Karpas-422 (cell line): ENCODE measurements around the gene ANO6. TPM values are rescaled to one million over a fixed set of nuclear protein-coding genes. Genes with fewer than 3 reads are reported as not detected.

ENCODE experiments used
- DNase-seq: peaks from one replicate; pipeline ENCODE4 v3.0.0-alpha.2; 2015
- H2AFZ ChIP-seq: fragments of 200-600 bp; sonication (generic); 2 replicates; pipeline ENCODE4 v1.6.1; 2014; ENCODE audit warnings: antibody characterized with exemption, low read length, mixed read lengths
- H3K27ac ChIP-seq: fragments of 200-600 bp; sonication (generic); 2 replicates; pipeline ENCODE4 v1.5.1; 2014; ENCODE audit warnings: mild to moderate bottlenecking, low read length, moderate library complexity
- H3K27me3 ChIP-seq: fragments of 200-600 bp; sonication (generic); 2 replicates; pipeline ENCODE4 v1.6.1; 2014; ENCODE audit warnings: low read length, mixed read lengths
- H3K36me3 ChIP-seq: fragments of 200-600 bp; sonication (generic); 2 replicates; pipeline ENCODE4 v1.6.1; 2014; ENCODE audit warnings: low read length, mixed read lengths; ENCODE audit not compliant: insufficient read depth
- H3K4me1 ChIP-seq: fragments of 200-600 bp; sonication (generic); 2 replicates; pipeline ENCODE4 v1.6.1; 2014; ENCODE audit warnings: mild to moderate bottlenecking, low read length, mixed read lengths
- H3K4me2 ChIP-seq: fragments of 200-600 bp; sonication (generic); 2 replicates; pipeline ENCODE4 v1.6.1; 2014; ENCODE audit warnings: low read length, low read depth, mild to moderate bottlenecking; ENCODE audit not compliant: poor library complexity, severe bottlenecking
- H3K4me3 ChIP-seq: fragments of 200-600 bp; sonication (generic); 2 replicates; pipeline ENCODE4 v1.5.1; 2014; ENCODE audit warnings: mild to moderate bottlenecking, antibody characterized with exemption, low read length, mixed read lengths
- H3K79me2 ChIP-seq: fragments of 200-600 bp; sonication (generic); 2 replicates; pipeline ENCODE4 v1.6.1; 2014; ENCODE audit warnings: mild to moderate bottlenecking, low read length, mixed read lengths
- H3K9ac ChIP-seq: fragments of 200-600 bp; sonication (generic); 2 replicates; pipeline ENCODE4 v1.6.0; 2014; ENCODE audit warnings: low read length
- H3K9me2 ChIP-seq: fragments of 200-600 bp; sonication (generic), shearing (Covaris generic); replicated peaks from 2 replicates; pipeline ENCODE4 v1.6.0; 2014; ENCODE audit warnings: mild to moderate bottlenecking, low read length, moderate library complexity; ENCODE audit not compliant: insufficient read depth
- H3K9me3 ChIP-seq: fragments of 300-700, 200-600 bp; sonication (generic); 2 replicates; pipeline ENCODE4 v1.6.1; 2014; ENCODE audit warnings: low read length, mixed read lengths
- H4K20me1 ChIP-seq: fragments of 200-600 bp; sonication (generic); 2 replicates; pipeline ENCODE4 v1.6.1; 2014; ENCODE audit warnings: mild to moderate bottlenecking, antibody characterized with exemption, low read length, low read depth; ENCODE audit not compliant: insufficient read depth
- total RNA-seq: library from RNA; depleted of rRNA; stranded (reverse); fragments of >200 nt; shearing (Covaris generic); gene quantifications from 2 replicates; pipeline ENCODE4 v1.2.3, GENCODE V29; 2014; ENCODE audit warnings: low replicate concordance

The ANO6 gene
- total RNA-seq, 1 experiment from 2014 or later = 1.1 TPM

DNA sequence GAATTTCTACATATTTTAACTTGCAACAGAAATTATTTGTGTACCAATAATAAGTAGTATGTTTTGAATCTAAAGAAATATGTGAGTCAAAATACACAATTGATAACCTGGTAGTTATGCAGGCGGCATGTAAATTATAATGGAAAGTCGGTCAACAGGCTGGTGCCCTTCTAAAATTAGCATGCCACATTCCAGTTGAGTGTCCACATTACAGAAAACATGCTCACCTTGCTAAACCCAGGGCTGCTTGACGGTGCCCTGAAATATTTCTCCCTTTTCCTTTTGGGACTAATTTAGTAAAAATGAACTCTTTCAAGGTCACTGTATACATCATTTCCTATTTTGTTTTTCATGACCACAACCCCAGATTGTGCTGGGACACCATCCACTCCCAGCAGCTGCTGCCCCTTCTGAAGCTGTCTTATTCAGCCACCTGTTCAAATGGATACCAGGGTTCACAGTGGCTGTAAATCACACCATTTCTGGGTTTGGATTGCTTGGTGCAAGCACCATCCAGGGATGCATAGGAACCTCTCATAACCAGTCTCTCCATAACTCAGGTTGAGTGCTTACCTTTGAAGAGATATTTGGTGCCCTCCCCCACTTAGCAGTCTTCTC lies 110.6 kb downstream of the ANO6 start:
- no peaks in the 10 kb centered on the region for H3K36me3 ChIP-seq
- H3K4me3 ChIP-seq = no peak overlapping the region
- H3K27me3 ChIP-seq = no peaks in the 10 kb centered on the region
- H3K9me2 ChIP-seq = no peaks in the 10 kb centered on the region
- H2AFZ ChIP-seq = no peak overlapping the region
- H3K9ac ChIP-seq = no peak overlapping the region
- H3K9me3 ChIP-seq = no peaks in the 10 kb centered on the region
- H4K20me1 ChIP-seq = no peaks in the 10 kb centered on the region
- no peak for DNase-seq
- H3K79me2 ChIP-seq = no peaks in the 10 kb centered on the region
- no peaks in the 10 kb centered on the region for H3K4me1 ChIP-seq
- H3K27ac ChIP-seq = no peak overlapping the region
- no peak overlapping the region for H3K4me2 ChIP-seq

DNA sequence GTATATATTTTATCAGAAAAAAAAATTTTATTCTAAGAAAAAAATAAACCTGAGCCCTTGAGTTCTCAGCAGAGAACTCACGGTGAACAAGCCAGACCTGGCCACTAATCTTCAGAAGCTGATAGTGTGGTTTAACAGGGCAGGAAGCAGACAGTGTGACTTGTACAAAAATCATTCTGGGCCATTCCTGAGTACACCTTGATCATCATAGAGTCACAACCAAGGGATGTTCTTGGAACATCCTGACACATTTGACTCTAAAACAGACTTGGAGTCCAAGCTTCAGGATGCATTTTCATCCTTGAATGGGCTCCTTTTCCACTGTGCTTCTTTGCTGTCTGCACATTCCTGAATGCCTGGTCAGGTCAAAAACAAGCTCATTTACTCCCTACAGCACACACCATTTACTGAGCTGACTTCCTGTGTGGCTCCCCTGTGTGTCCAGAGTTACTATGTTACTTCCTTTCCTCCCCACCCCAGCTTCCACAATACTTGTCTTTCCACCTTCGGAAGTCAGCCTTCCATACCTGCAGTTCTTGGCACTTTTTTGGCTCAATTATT lies 112.0 kb downstream of the ANO6 start:
- H3K27me3 ChIP-seq = no peaks in the 10 kb centered on the region
- H3K9me2 ChIP-seq = no peaks in the 10 kb centered on the region
- no peak for DNase-seq
- no peak overlapping the region for H2AFZ ChIP-seq
- H3K27ac ChIP-seq = no peak overlapping the region
- H3K4me3 ChIP-seq = no peak overlapping the region
- no peaks in the 10 kb centered on the region for H3K9me3 ChIP-seq
- H3K9ac ChIP-seq = no peak overlapping the region
- no peaks in the 10 kb centered on the region for H3K36me3 ChIP-seq
- no peaks in the 10 kb centered on the region for H3K4me1 ChIP-seq
- no peaks in the 10 kb centered on the region for H3K79me2 ChIP-seq
- H4K20me1 ChIP-seq = no peaks in the 10 kb centered on the region
- H3K4me2 ChIP-seq = no peak overlapping the region

DNA sequence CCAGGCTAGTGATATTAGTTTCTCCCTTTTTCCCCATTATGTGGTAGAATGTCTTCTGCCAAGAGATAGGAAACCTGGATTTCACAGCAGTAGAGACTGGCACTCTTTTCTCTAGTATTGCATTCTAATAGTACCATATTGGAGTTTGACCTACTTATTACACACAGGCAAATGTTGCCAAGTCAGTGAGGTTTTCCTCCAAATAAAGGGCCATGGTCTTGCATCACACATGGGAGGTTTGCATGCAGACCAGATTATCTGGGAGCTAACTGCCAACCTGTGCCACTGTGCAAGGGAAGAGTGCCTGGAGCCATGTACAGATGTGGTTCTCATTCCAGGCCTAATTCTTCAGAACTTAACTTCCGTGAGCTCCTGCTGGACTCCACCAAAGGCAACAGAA lies 113.3 kb downstream of the ANO6 start:
- Histone ChIP-seq H3K9me3 (no peaks in the 10 kb centered on the region), H3K79me2 (no peaks in the 10 kb centered on the region), H3K4me2 (no peak overlapping the region), H3K27me3 (no peaks in the 10 kb centered on the region), H3K9me2 (no peaks in the 10 kb centered on the region), H3K4me3 (no peak overlapping the region), H3K27ac (no peak overlapping the region), H2AFZ (no peak overlapping the region), H3K9ac (no peak overlapping the region), H3K4me1 (no peaks in the 10 kb centered on the region), H3K36me3 (no peaks in the 10 kb centered on the region), H4K20me1 (no peaks in the 10 kb centered on the region)
- no peak for DNase-seq

DNA sequence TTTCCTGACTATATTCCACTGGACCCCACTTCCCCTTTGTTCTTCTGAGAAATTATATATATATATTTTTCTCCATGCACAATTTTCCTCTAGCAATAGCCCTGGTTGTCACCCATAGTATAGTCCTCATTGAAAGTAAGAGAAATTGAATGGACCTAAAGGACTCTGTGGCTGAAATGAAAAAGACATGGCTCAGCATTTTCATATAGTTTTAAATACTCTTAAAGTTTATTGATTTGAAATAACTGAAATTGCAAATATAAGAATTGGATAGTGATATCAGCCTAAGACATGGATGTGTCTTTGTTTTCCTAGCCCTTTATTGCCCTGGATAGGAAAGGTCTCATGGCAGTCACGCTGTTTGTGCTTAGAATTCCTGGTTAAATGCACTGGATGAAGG lies 113.8 kb downstream of the ANO6 start:
- no peaks in the 10 kb centered on the region for H3K27me3 ChIP-seq
- no peaks in the 10 kb centered on the region for H3K9me3 ChIP-seq
- no peak overlapping the region for H3K27ac ChIP-seq
- H3K9ac ChIP-seq = no peak overlapping the region
- no peak for DNase-seq
- no peaks in the 10 kb centered on the region for H3K36me3 ChIP-seq
- H2AFZ ChIP-seq = no peak overlapping the region
- no peaks in the 10 kb centered on the region for H3K4me1 ChIP-seq
- H4K20me1 ChIP-seq = no peaks in the 10 kb centered on the region
- no peak overlapping the region for H3K4me3 ChIP-seq
- no peaks in the 10 kb centered on the region for H3K9me2 ChIP-seq
- H3K79me2 ChIP-seq = no peaks in the 10 kb centered on the region
- H3K4me2 ChIP-seq = no peak overlapping the region

DNA sequence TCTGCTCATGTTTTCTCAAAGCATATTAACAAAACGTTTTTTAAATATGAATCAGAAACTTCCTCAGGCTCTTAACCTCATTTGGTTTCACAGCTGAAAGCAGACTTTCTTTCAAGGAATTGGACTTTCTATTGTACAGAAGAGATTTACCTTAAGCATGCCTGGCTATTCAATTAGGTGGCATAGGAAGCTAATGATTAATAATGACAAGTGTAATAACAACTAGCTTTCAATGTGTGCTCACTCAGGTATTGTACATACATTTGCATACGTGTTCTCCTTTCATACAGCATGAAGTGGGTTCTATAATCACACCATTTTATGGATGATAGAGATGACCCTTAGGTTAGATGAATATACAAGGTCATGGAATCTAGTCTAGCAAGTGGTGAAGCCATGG lies 115.7 kb downstream of the ANO6 start:
- Histone ChIP-seq H3K4me2 (no peak overlapping the region), H3K79me2 (no peaks in the 10 kb centered on the region), H3K27ac (no peak overlapping the region), H3K36me3 (no peaks in the 10 kb centered on the region), H3K9me3 (no peaks in the 10 kb centered on the region), H4K20me1 (no peaks in the 10 kb centered on the region), H3K4me1 (no peaks in the 10 kb centered on the region), H3K9me2 (no peaks in the 10 kb centered on the region), H2AFZ (no peak overlapping the region), H3K9ac (no peak overlapping the region), H3K4me3 (no peak overlapping the region), H3K27me3 (no peaks in the 10 kb centered on the region)
- DNase-seq = no peak

DNA sequence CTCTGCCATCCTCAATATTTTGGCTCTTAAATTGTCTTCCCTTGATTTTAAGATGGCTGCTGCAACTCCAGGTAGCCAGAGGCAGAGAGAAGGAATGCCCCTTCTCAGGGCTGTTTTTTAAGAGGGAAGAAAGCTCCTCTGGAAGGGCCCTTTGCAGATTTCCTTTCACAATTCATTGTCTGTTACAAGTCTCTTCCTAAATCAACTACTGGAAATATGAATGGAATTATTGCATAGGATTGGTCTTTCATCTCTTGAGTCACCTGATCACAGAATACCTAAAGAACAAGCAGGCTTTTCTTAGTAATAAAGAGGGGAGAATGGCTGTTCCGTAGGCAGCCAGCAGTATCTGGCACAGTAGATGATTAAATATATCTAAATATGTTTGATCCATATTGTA lies 118.5 kb downstream of the ANO6 start:
- no peaks in the 10 kb centered on the region for H3K79me2 ChIP-seq
- H3K4me1 ChIP-seq = no peaks in the 10 kb centered on the region
- H3K36me3 ChIP-seq = no peaks in the 10 kb centered on the region
- H3K4me3 ChIP-seq = no peak overlapping the region
- no peak overlapping the region for H3K9ac ChIP-seq
- no peak overlapping the region for H3K27ac ChIP-seq
- DNase-seq = no peak
- no peaks in the 10 kb centered on the region for H3K9me2 ChIP-seq
- H3K9me3 ChIP-seq = no peaks in the 10 kb centered on the region
- no peaks in the 10 kb centered on the region for H3K27me3 ChIP-seq
- H3K4me2 ChIP-seq = no peak overlapping the region
- H2AFZ ChIP-seq = no peak overlapping the region
- no peaks in the 10 kb centered on the region for H4K20me1 ChIP-seq

DNA sequence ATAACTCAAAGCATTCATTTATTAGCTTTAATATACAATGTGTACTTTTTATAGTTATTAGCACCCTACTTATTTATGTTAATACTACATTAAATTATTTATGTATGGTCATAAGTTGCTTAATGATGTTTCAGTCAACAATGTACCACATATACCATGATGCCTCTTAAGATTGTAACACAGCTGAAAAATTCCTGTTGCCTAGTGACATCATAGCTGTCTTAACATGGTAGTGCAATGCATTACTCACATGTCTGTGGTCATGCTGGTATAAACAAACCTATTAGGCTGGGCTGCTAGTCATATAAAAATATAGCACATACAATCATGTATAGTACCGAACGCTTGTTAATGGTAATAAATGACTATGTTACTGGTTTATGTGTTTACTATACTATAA lies 120.4 kb downstream of the ANO6 start:
- H3K9me3 ChIP-seq = no peaks in the 10 kb centered on the region
- H3K27ac ChIP-seq = no peak overlapping the region
- no peak overlapping the region for H3K4me3 ChIP-seq
- H2AFZ ChIP-seq = no peak overlapping the region
- H3K9ac ChIP-seq = no peak overlapping the region
- no peaks in the 10 kb centered on the region for H3K4me1 ChIP-seq
- no peaks in the 10 kb centered on the region for H3K27me3 ChIP-seq
- H4K20me1 ChIP-seq = no peaks in the 10 kb centered on the region
- DNase-seq = no peak
- H3K36me3 ChIP-seq = no peaks in the 10 kb centered on the region
- no peaks in the 10 kb centered on the region for H3K9me2 ChIP-seq
- H3K4me2 ChIP-seq = no peak overlapping the region
- H3K79me2 ChIP-seq = no peaks in the 10 kb centered on the region

DNA sequence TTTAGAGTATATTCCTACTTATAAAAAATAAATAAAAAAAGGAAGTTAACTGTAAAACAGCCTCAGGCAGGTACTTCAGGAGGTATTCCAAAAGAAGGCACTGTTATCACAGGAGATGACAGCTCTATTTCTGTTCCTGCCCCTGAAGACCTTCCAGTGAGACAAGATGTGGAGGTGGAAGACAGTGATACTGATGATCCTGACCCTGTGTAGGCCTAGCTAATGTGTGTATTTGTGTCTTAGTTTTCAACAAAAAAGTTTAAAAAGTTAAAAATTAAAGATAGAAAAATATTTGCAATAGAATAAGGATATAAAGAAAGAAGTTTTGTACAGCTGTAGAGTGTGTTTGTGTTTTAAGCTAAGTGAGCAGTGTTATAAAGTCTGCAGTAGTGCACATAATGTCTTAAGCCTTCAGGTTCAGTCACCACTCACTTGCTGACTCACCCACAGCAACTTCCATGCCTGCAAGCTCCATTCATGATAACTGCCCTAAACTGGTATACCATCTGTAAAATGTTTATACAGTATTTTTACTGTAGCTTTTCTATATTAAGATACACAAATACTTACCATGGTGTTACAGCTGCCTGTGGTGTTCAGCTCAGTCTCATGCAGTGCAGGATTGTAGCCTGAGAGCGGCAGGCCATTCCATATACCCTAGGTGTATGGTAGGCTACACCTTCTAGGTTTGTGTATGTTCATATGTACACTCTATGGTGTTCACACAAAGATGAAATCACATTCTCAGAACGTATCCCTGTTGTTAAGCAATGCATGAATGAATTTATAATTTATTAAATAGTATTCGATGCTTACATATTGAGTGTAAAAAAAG lies 121.1 kb downstream of the ANO6 start:
- Histone ChIP-seq H3K36me3 (no peaks in the 10 kb centered on the region), H3K4me2 (no peak overlapping the region), H3K9me3 (no peaks in the 10 kb centered on the region), H3K27me3 (no peaks in the 10 kb centered on the region), H3K4me1 (no peaks in the 10 kb centered on the region), H3K27ac (no peak overlapping the region), H2AFZ (no peak overlapping the region), H3K9me2 (no peaks in the 10 kb centered on the region), H3K79me2 (no peaks in the 10 kb centered on the region), H3K9ac (no peak overlapping the region), H3K4me3 (no peak overlapping the region), H4K20me1 (no peaks in the 10 kb centered on the region)
- DNase-seq = no peak
